Stimulated activated CD4-positive, alpha-beta T cell treated with anti-CD3 and anti-CD28 coated beads, Interleukin-4, amount 100 ng/mL, for 24 hours (primary cell): Measurements from ENCODE around the gene ALPL.
A peak's percentile ranks its signal among the peaks of the same experiment; 100 is the strongest.

Source experiments
- DNase-seq: peaks from one replicate; pipeline ENCODE4 v3.0.0-alpha.2; 2020

Gene ALPL

GRCh38 chr1:21584096-21584495, 74.9 kb downstream of the ALPL start:
- no peak for DNase-seq

GRCh38 chr1:21585037-21585436, 75.8 kb downstream of the ALPL start:
- no peak for DNase-seq

GRCh38 chr1:21586222-21586621, 77.0 kb downstream of the ALPL start:
- DNase-seq, result no peak

GRCh38 chr1:21586846-21587601, 77.8 kb downstream of the ALPL start:
- no peak for DNase-seq

- DNase-seq, result no peak
Measured at GRCh38 chr1:21587602-21587953, 78.4 kb downstream of the ALPL start.

- no peak for DNase-seq
Measured at GRCh38 chr1:21589618-21590017, 80.4 kb downstream of the ALPL start.

- no peak for DNase-seq
Measured at GRCh38 chr1:21590126-21590880, 81.1 kb downstream of the ALPL start.

- no peak for DNase-seq
Measured at GRCh38 chr1:21590934-21591333, 81.7 kb downstream of the ALPL start.

- DNase-seq, result no peak
Measured at GRCh38 chr1:21592086-21592865, 83.1 kb downstream of the ALPL start.

- no peak for DNase-seq
Measured at GRCh38 chr1:21593231-21593630, 84.0 kb downstream of the ALPL start.

- no peak for DNase-seq
Measured at GRCh38 chr1:21594501-21594900, 85.3 kb downstream of the ALPL start.

- peak; percentile 62 for DNase-seq
Measured at GRCh38 chr1:21594935-21595897, 86.0 kb downstream of the ALPL start.

GRCh38 chr1:21596174-21596573, 87.0 kb downstream of the ALPL start:
- no peak for DNase-seq

GRCh38 chr1:21596628-21597027, 87.4 kb downstream of the ALPL start:
- DNase-seq, result no peak

GRCh38 chr1:21597753-21598152, 88.5 kb downstream of the ALPL start:
- DNase-seq, result no peak

GRCh38 chr1:21598417-21598816, 89.2 kb downstream of the ALPL start:
- DNase-seq, result no peak

GRCh38 chr1:21598904-21599303, 89.7 kb downstream of the ALPL start:
- DNase-seq, result no peak

GRCh38 chr1:21599402-21599801, 90.2 kb downstream of the ALPL start:
- DNase-seq, result no peak

GRCh38 chr1:21601278-21602048, 92.2 kb downstream of the ALPL start:
- DNase-seq, result no peak

- no peak for DNase-seq
Measured at GRCh38 chr1:21603177-21604138, 94.2 kb downstream of the ALPL start.
